ENCODE results near the gene TNRC18.

DNA sequence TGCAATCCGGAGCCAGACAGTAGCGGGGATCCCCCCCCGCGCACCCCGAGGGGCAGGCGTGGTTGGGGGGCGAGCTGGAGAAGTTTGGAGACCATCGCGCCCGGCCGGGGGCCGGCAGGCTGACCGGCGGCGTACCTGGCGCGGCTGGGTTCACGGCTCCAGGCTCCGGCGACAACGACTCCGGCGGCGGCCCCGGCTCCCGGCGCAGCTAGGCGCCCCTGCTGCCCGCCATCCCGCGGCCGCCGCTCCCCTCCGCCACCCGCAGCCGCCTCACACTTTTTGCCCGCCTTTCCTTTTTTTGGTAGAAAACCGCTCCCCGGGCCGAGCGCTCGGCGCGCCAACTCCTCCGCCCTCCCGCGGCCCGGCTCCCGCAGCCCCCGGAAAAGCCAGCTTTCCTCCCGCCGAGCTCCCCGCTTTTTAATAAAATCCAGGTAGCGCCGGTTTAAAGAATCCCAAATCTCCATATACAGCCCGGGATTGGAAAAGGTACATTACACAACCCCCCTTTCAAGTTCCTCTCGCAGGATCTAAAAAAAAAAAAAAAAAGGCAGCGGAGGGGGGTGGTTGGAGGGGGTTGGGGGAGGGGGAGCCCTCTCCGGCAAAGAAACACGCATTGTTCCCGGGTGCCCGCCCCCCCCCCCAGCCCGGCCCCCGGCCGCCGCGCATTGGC is at the start of gene TNRC18:
- TF ChIP-seq CTCF (IDR thresholded peaks at IDR 0.05; ENCODE audit: borderline replicate concordance, extremely low read depth, low read length, poor library complexity, severe bottlenecking) (no peak), EZH2 (IDR thresholded peaks at IDR 0.05; ENCODE audit: borderline replicate concordance, low read depth, low read length, severe bottlenecking) (no peak)

All from DND-41 (cell line).